Measurements from ENCODE around the gene GALNT9. TPM values are rescaled to one million over a fixed set of nuclear protein-coding genes. Genes with fewer than 3 reads are reported as not detected.

GALNT9 gene
- total and polyA plus RNA-seq, 2 donors (not counting 1 experiment from before 2014, with no cell fraction given): 0.71 to 2.4 TPM

GRCh38 chr12:132265056-132265800 lies 64.2 kb downstream of the GALNT9 start:
- Histone ChIP-seq H3K4me2 (replicated peaks; ENCODE audit: low read depth, low read length, poor library complexity, severe bottlenecking) (no peak overlapping the region), H3K4me3 (ENCODE audit: control extremely low read depth in 1 of 5, extremely low read depth in 1 of 5, insufficient read depth in 1 of 5, low read depth in 2 of 5, low read length in 4 of 5) (no peak overlapping the region), H3K79me2 (ENCODE audit: control insufficient read depth, insufficient read depth, low read length) (no peaks in the 10 kb centered on the region), H3K36me3 (replicated peaks in 1 of 2; ENCODE audit: control extremely low read depth in 1 of 2, control insufficient read depth in 1 of 2, extremely low read depth in 1 of 2, insufficient read depth in 2 of 2, low read length in 1 of 2) (no peaks in the 10 kb centered on the region), H3K9me3 (ENCODE audit: control extremely low read depth in 1 of 3, control insufficient read depth in 2 of 3, insufficient read depth in 1 of 3, low read length in 2 of 3) (peaks cover 0 to 9% (median 0%) of the 10 kb centered on the region in 3 donors), H3K9ac (ENCODE audit: low read length) (no peak overlapping the region), H2AFZ (ENCODE audit: insufficient read depth, low read depth, low read length, poor library complexity, severe bottlenecking) (no peak overlapping the region), H3K27ac (ENCODE audit: low read length in 2 of 2) (no peak overlapping the region), H3K4me1 (ENCODE audit: control insufficient read depth in 2 of 2, insufficient read depth in 2 of 2, low read length in 2 of 2) (peaks cover 0 to 21% of the 10 kb centered on the region in 2 donors), H3K27me3 (replicated peaks in 1 of 4; ENCODE audit: control extremely low read depth in 1 of 4, control insufficient read depth in 3 of 4, insufficient read depth in 4 of 4, low read length in 3 of 4) (no peaks in the 10 kb centered on the region), H4K20me1 (ENCODE audit: control insufficient read depth, insufficient read depth, low read length, poor library complexity, severe bottlenecking) (no peaks in the 10 kb centered on the region)
- no peak overlapping the region for H3K4me3 Mint-ChIP-seq
- POLR2A ChIA-PET: no interaction called here
- peaks cover 2% of the 10 kb centered on the region for H3K27me3 Mint-ChIP-seq
- 92% methylated on average over 23 of the region's 25 CpGs for WGBS (ENCODE audit: insufficient coverage)
- H3K4me1 Mint-ChIP-seq: no peaks in the 10 kb centered on the region
- ATAC-seq (ENCODE audit: low read depth) (no peak), DNase-seq (no peak)
- no peak for TF ChIP-seq CTCF (IDR thresholded peaks at IDR 0.05)
- no peak for TF ChIP-seq EZH2 (IDR thresholded peaks at IDR 0.05; ENCODE audit: borderline replicate concordance, insufficient read depth, low read depth, low read length, poor library complexity, severe bottlenecking)
- no peak overlapping the region for H3K27ac Mint-ChIP-seq
- CTCF ChIA-PET: interaction anchor here (0.7 kb wide), 1 partner anchor 84 kb away, joined by 4 read pairs; no protein-coding TSS in a partner anchor
- H3K9me3 Mint-ChIP-seq (ENCODE audit: insufficient read depth): no peaks in the 10 kb centered on the region
- intact Hi-C loops (cut with micrococcal nuclease): no loop called here

Measured in B cell (primary cell).